Stomach (tissue), 9 donors: ENCODE data around the gene CUEDC1. TPM values are rescaled to one million over a fixed set of nuclear protein-coding genes. Genes with fewer than 3 reads are reported as not detected.

Experiments
- DNase-seq, 2 donors: peaks; one replicate each; pipeline versions ENCODE4 v3.0.0 to v3.0.0-alpha.2; 2013 to 2019
- H3K27ac ChIP-seq, 5 donors: fragments of 200-600 bp in 4 of 5; sonication (generic) in 4 of 5; one replicate each; pipeline ENCODE4 v1.5.1; 2013 to 2019; ENCODE audit warnings: mild to moderate bottlenecking in 1 of 5, moderate library complexity in 1 of 5
- H3K27me3 ChIP-seq, 3 donors: fragments of 200-600 bp; sonication (generic); one replicate each; pipeline ENCODE4 v1.5.1; 2017 to 2019; ENCODE audit warnings: mixed run types in 1 of 3
- H3K36me3 ChIP-seq, 4 donors: fragments of 200-600 bp; sonication (generic); 1 replicate in 3 of 4; 2 replicates in 1 of 4; pipeline ENCODE4 v1.5.1; 2016 to 2019
- H3K4me1 ChIP-seq, 4 donors: fragments of 200-600 bp; sonication (generic); one replicate each; pipeline ENCODE4 v1.5.1; 2016 to 2019
- H3K4me3 ChIP-seq, 4 donors: fragments of 200-600 bp; sonication (generic) in 3 of 4; one replicate each; pipeline ENCODE4 v1.5.1; 2016 to 2019; ENCODE audit warnings: mild to moderate bottlenecking in 1 of 4
- H3K9me3 ChIP-seq, 4 donors: fragments of 200-600 bp; sonication (generic); one replicate each; pipeline ENCODE4 v1.5.1; 2016 to 2019
- CTCF ChIP-seq, 7 experiments: fragments of 450-650 bp in 4 of 7; fragments of 200-600 bp in 3 of 7; sonication (generic) in 3 of 7; IDR thresholded peaks; one replicate each; pipeline ENCODE4 v1.5.1; 2016 to 2019; ENCODE audit warnings: antibody characterized with exemption in 7 of 7, control low read depth in 2 of 7, mild to moderate bottlenecking in 1 of 7
- EP300 ChIP-seq: sonication (generic); formaldehyde crosslinking; IDR thresholded peaks from one replicate; pipeline ENCODE4 v1.6.1; 2017; ENCODE audit warnings: antibody characterized with exemption
- POLR2A ChIP-seq, 4 donors: fragments of 450-650 bp; IDR thresholded peaks; one replicate each; pipeline ENCODE4 v1.6.1; 2016; ENCODE audit warnings: antibody characterized with exemption in 4 of 4, control low read depth in 2 of 4, mild to moderate bottlenecking in 1 of 4, moderate library complexity in 1 of 4
- POLR2AphosphoS5 ChIP-seq, 3 donors: sonication (generic); formaldehyde crosslinking; IDR thresholded peaks; one replicate each; pipeline ENCODE4 v1.6.1; 2016; ENCODE audit warnings: antibody characterized with exemption in 3 of 3
- WGBS, 5 donors: extraction: QIAGEN DNeasy Blood & Tissue Kit in 3 of 5; methylation state at CpG; one replicate each; pipeline versions ENCODE4 v1.1.5 to v1.1.7; 2013 to 2018; 5-methylcytosine and 5-hydroxymethylcytosine counted together
- intact Hi-C: fragments of 100-400 bp; cut with DNase I; formaldehyde crosslinking; loops from one replicate; pipeline ENCODE4 v1.15.1; 2023; ENCODE audit warnings: low total_unique reads
- polyA plus RNA-seq, 3 donors: library from polyadenylated mRNA; stranded (reverse); fragments of 200-250 nt; gene quantifications; one replicate each; pipeline ENCODE4 v1.2.3, GENCODE V29; 2013
- total RNA-seq, 5 donors: library from RNA; depleted of rRNA; stranded (reverse); fragments of >200 nt; gene quantifications; one replicate each; pipeline versions ENCODE4 v1.1.0 to v1.2.3, GENCODE V29; 2014 to 2016
- donor health status: healthy with polysubstance abuse.
- donor health status: Bipolar disorder and iron deficiency.
- donor health status: healthy.

The CUEDC1 gene
- total and polyA plus RNA-seq, 8 donors = 10.5 to 111 (median 21.7) TPM

GRCh38 chr17:57876023-57876865 lies 79.0 kb downstream of the CUEDC1 start:
- Histone ChIP-seq H3K36me3 (peaks cover 23 to 58% (median 52%) of the 10 kb centered on the region in 4 donors), H3K9me3 (no peaks in the 10 kb centered on the region), H3K4me3 (no peak overlapping the region), H3K4me1 (peaks cover 39 to 84% (median 63%) of the 10 kb centered on the region in 4 donors), H3K27ac (peak overlapping the region; percentile 8 to 90 (median 87)), H3K27me3 (no peaks in the 10 kb centered on the region)
- DNase-seq = no peak
- 79 to 85% (median 82%) methylated on average over 14 to 15 of the region's 15 CpGs for WGBS, 5 donors
- no peak for TF ChIP-seq POLR2AphosphoS5 (IDR thresholded peaks at IDR 0.05)
- TF ChIP-seq CTCF (IDR thresholded peaks at IDR 0.05) = no peak
- TF ChIP-seq EP300 = no peak
- TF ChIP-seq POLR2A (IDR thresholded peaks at IDR 0.05) = no peak
- intact Hi-C loops = no loop called here

- Histone ChIP-seq H3K27ac (peak overlapping the region; percentile 63 to 90 (median 87)), H3K36me3 (peaks cover 28 to 66% (median 60%) of the 10 kb centered on the region in 4 donors), H3K9me3 (no peaks in the 10 kb centered on the region), H3K27me3 (no peaks in the 10 kb centered on the region), H3K4me1 (peaks cover 33 to 77% (median 59%) of the 10 kb centered on the region in 4 donors), H3K4me3 (no peak overlapping the region)
- intact Hi-C loops = no loop called here
- TF ChIP-seq POLR2A (IDR thresholded peaks at IDR 0.05) = no peak
- TF ChIP-seq EP300 = no peak
- peak in 5 of 7 experiments; percentile 22 to 31 (median 28) for TF ChIP-seq CTCF (IDR thresholded peaks at IDR 0.05)
- peak; percentile 41 to 78 (median 74) for TF ChIP-seq POLR2AphosphoS5 (IDR thresholded peaks at IDR 0.05)
- peak; percentile 71 to 96 for DNase-seq
- WGBS, 5 donors = 24 to 35% (median 29%) methylated on average over 10 of the region's 10 CpGs
Observed at GRCh38 chr17:57875290-57876022, 79.8 kb downstream of the CUEDC1 start.

- Histone ChIP-seq H3K4me3 (peak overlapping the region in 2 of 4 donors; percentile 9 to 25), H3K9me3 (no peaks in the 10 kb centered on the region), H3K27me3 (no peaks in the 10 kb centered on the region), H3K27ac (peak overlapping the region; percentile 63 to 90 (median 87)), H3K36me3 (peaks cover 28 to 73% (median 66%) of the 10 kb centered on the region in 4 donors), H3K4me1 (peaks cover 33 to 72% (median 58%) of the 10 kb centered on the region in 4 donors)
- TF ChIP-seq CTCF (IDR thresholded peaks at IDR 0.05) = no peak
- peak in 2 of 3 donors; percentile 11 to 19 for TF ChIP-seq POLR2AphosphoS5 (IDR thresholded peaks at IDR 0.05)
- TF ChIP-seq POLR2A (IDR thresholded peaks at IDR 0.05) = no peak
- TF ChIP-seq EP300 = no peak
- intact Hi-C loops = no loop called here
- peak in 1 of 2 donors; percentile 95 for DNase-seq
- WGBS, 5 donors = 32 to 60% (median 53%) methylated on average over 14 to 33 of the region's 33 CpGs
Observed at GRCh38 chr17:57874434-57875289, 80.5 kb downstream of the CUEDC1 start.
